Subcutaneous abdominal adipose tissue (tissue), 5 donors: ENCODE results near the gene STPG2.

Experiments used
- H3K27ac ChIP-seq: one replicate; pipeline ENCODE4 v1.7.0; 2013; ENCODE audit warnings: low read depth, mild to moderate bottlenecking, inconsistent platforms, low read length, moderate library complexity
- H3K27me3 ChIP-seq, 5 donors: one replicate each; pipeline ENCODE4 v1.7.0; 2013; ENCODE audit warnings: low read length in 5 of 5, inconsistent platforms in 1 of 5; ENCODE audit not compliant: control insufficient read depth in 5 of 5, insufficient read depth in 4 of 5
- H3K36me3 ChIP-seq, 5 donors: one replicate each; pipeline ENCODE4 v1.7.0; 2013; ENCODE audit warnings: low read length in 5 of 5; ENCODE audit not compliant: control insufficient read depth in 5 of 5, insufficient read depth in 5 of 5
- H3K4me1 ChIP-seq, 5 donors: one replicate each; pipeline ENCODE4 v1.7.0; 2013; ENCODE audit warnings: low read length in 5 of 5, mild to moderate bottlenecking in 3 of 5, moderate library complexity in 1 of 5; ENCODE audit not compliant: control insufficient read depth in 5 of 5, insufficient read depth in 5 of 5
- H3K4me3 ChIP-seq, 5 donors: one replicate each; pipeline ENCODE4 v1.7.0; 2013; ENCODE audit warnings: low read length in 5 of 5, low read depth in 1 of 5
- H3K9ac ChIP-seq, 5 donors: one replicate each; pipeline ENCODE4 v1.7.0; 2013; ENCODE audit warnings: low read length in 5 of 5, mild to moderate bottlenecking in 4 of 5, moderate library complexity in 3 of 5
- H3K9me3 ChIP-seq, 5 donors: one replicate each; pipeline ENCODE4 v1.7.0; 2013; ENCODE audit warnings: low read length in 5 of 5; ENCODE audit not compliant: control insufficient read depth in 5 of 5
- donor health status: healthy.
- donor health status: healthy.
- donor health status: healthy.
- donor health status: healthy.
- donor health status: healthy.

The STPG2 gene

GRCh38 chr4:97774347-97774989 lies 368.8 kb downstream of the STPG2 start:
- Histone ChIP-seq H3K4me1 (no peaks in the 10 kb centered on the region), H3K9ac (no peak overlapping the region), H3K27ac (no peak overlapping the region), H3K4me3 (no peak overlapping the region), H3K27me3 (no peaks in the 10 kb centered on the region), H3K36me3 (no peaks in the 10 kb centered on the region), H3K9me3 (peaks cover 0 to 5% (median 0%) of the 10 kb centered on the region in 5 donors)

- Histone ChIP-seq H3K27ac (no peak overlapping the region), H3K36me3 (no peaks in the 10 kb centered on the region), H3K9ac (no peak overlapping the region), H3K27me3 (no peaks in the 10 kb centered on the region), H3K4me3 (no peak overlapping the region), H3K9me3 (no peaks in the 10 kb centered on the region), H3K4me1 (no peaks in the 10 kb centered on the region)
Observed at GRCh38 chr4:97770222-97770621, 373.1 kb downstream of the STPG2 start.

- H3K27ac ChIP-seq = no peak overlapping the region
- H3K4me3 ChIP-seq = no peak overlapping the region
- no peaks in the 10 kb centered on the region for H3K9me3 ChIP-seq
- H3K36me3 ChIP-seq = no peaks in the 10 kb centered on the region
- H3K9ac ChIP-seq = no peak overlapping the region
- H3K27me3 ChIP-seq = no peaks in the 10 kb centered on the region
- no peaks in the 10 kb centered on the region for H3K4me1 ChIP-seq
Observed at GRCh38 chr4:97762115-97762512, 381.2 kb downstream of the STPG2 start.

- no peaks in the 10 kb centered on the region for H3K27me3 ChIP-seq
- H3K9me3 ChIP-seq = no peaks in the 10 kb centered on the region
- H3K36me3 ChIP-seq = no peaks in the 10 kb centered on the region
- H3K27ac ChIP-seq = no peak overlapping the region
- no peak overlapping the region for H3K4me3 ChIP-seq
- H3K9ac ChIP-seq = no peak overlapping the region
- H3K4me1 ChIP-seq = no peaks in the 10 kb centered on the region
Observed at GRCh38 chr4:97761445-97762114, 381.7 kb downstream of the STPG2 start.

- Histone ChIP-seq H3K9me3 (no peaks in the 10 kb centered on the region), H3K36me3 (no peaks in the 10 kb centered on the region), H3K27ac (no peak overlapping the region), H3K9ac (no peak overlapping the region), H3K4me1 (no peaks in the 10 kb centered on the region), H3K4me3 (no peak overlapping the region), H3K27me3 (no peaks in the 10 kb centered on the region)
Observed at GRCh38 chr4:97759785-97760184, 383.5 kb downstream of the STPG2 start.

GRCh38 chr4:97752599-97752998 lies 390.7 kb downstream of the STPG2 start:
- H3K27me3 ChIP-seq = no peaks in the 10 kb centered on the region
- no peaks in the 10 kb centered on the region for H3K4me1 ChIP-seq
- H3K27ac ChIP-seq = no peak overlapping the region
- H3K9ac ChIP-seq = no peak overlapping the region
- no peaks in the 10 kb centered on the region for H3K36me3 ChIP-seq
- H3K9me3 ChIP-seq = no peaks in the 10 kb centered on the region
- no peak overlapping the region for H3K4me3 ChIP-seq

GRCh38 chr4:97747945-97748344 lies 395.3 kb downstream of the STPG2 start:
- H3K36me3 ChIP-seq = no peaks in the 10 kb centered on the region
- no peak overlapping the region for H3K9ac ChIP-seq
- H3K4me3 ChIP-seq = no peak overlapping the region
- H3K27me3 ChIP-seq = no peaks in the 10 kb centered on the region
- no peak overlapping the region for H3K27ac ChIP-seq
- no peaks in the 10 kb centered on the region for H3K9me3 ChIP-seq
- H3K4me1 ChIP-seq = no peaks in the 10 kb centered on the region

- Histone ChIP-seq H3K27me3 (no peaks in the 10 kb centered on the region), H3K4me3 (no peak overlapping the region), H3K27ac (no peak overlapping the region), H3K9ac (no peak overlapping the region), H3K9me3 (no peaks in the 10 kb centered on the region), H3K36me3 (no peaks in the 10 kb centered on the region), H3K4me1 (no peaks in the 10 kb centered on the region)
Observed at GRCh38 chr4:97720869-97721432, 422.3 kb downstream of the STPG2 start.

GRCh38 chr4:97691111-97691605 lies 452.1 kb downstream of the STPG2 start:
- no peak overlapping the region for H3K4me3 ChIP-seq
- no peaks in the 10 kb centered on the region for H3K36me3 ChIP-seq
- H3K27me3 ChIP-seq = no peaks in the 10 kb centered on the region
- no peak overlapping the region for H3K9ac ChIP-seq
- H3K4me1 ChIP-seq = no peaks in the 10 kb centered on the region
- no peak overlapping the region for H3K27ac ChIP-seq
- H3K9me3 ChIP-seq = peaks cover 0 to 6% (median 4%) of the 10 kb centered on the region in 5 donors

- no peaks in the 10 kb centered on the region for H3K36me3 ChIP-seq
- no peak overlapping the region for H3K27ac ChIP-seq
- H3K4me1 ChIP-seq = no peaks in the 10 kb centered on the region
- no peaks in the 10 kb centered on the region for H3K27me3 ChIP-seq
- H3K4me3 ChIP-seq = no peak overlapping the region
- H3K9ac ChIP-seq = no peak overlapping the region
- H3K9me3 ChIP-seq = peaks cover 0 to 4% (median 1%) of the 10 kb centered on the region in 5 donors
Observed at GRCh38 chr4:97670703-97671269, 472.5 kb downstream of the STPG2 start.
